Activated naive CD4-positive, alpha-beta T cell treated with anti-CD3 and anti-CD28 coated beads, Interleukin-2, amount 10 ng/mL, durations not matched to agents 7 days and 5 days (primary cell): Measurements from ENCODE around the gene FGF21.

Source experiments
- CTCF ChIA-PET: fragments of 350-600 bp; sonication (Branson Sonifier 250); formaldehyde crosslinking; loops from one replicate; lab custom pipeline; 2021; ENCODE audit warnings: antibody characterized with exemption; lab: Charles Lee
- DNase-seq: peaks from one replicate; pipeline ENCODE4 v3.0.0-alpha.2; 2020
- H3K27ac Mint-ChIP-seq: one replicate; pipeline ENCODE4 v1.8.0; 2021; ENCODE audit warnings: mild to moderate bottlenecking, moderate library complexity, mixed read lengths
- H3K27me3 Mint-ChIP-seq: one replicate; pipeline ENCODE4 v1.8.0; 2021; ENCODE audit warnings: mild to moderate bottlenecking, mixed read lengths
- H3K36me3 Mint-ChIP-seq: one replicate; pipeline ENCODE4 v1.8.0; 2021; ENCODE audit warnings: mixed read lengths
- H3K4me1 Mint-ChIP-seq: one replicate; pipeline ENCODE4 v1.8.0; 2021; ENCODE audit warnings: mixed read lengths
- H3K4me3 Mint-ChIP-seq: one replicate; pipeline ENCODE4 v1.8.0; 2021; ENCODE audit warnings: mild to moderate bottlenecking, moderate library complexity, mixed read lengths
- H3K9me3 Mint-ChIP-seq: one replicate; pipeline ENCODE4 v1.8.0; 2021; ENCODE audit warnings: mixed read lengths

The FGF21 gene

DNA sequence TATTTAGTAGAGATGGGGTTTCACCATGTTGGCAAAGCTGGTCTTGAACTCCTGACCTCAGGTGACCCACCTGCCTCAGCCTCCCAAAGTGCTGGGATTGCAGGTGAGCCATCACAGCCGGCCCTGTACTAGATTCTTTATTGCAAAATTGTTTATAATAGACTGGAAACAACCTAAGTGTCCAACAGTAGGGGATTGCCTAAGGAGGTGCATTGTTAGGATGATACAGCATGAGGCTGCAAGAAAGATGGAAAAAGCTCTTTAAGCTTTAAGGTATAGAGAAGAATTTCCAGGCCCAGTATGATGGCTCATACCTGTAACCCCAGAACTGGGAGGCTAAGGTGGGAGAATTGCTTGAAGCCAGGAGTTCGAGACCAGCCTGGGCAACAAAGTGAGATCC is 47.3 kb downstream of the FGF21 start:
- H3K27me3 Mint-ChIP-seq = no peaks in the 10 kb centered on the region
- CTCF ChIA-PET = interaction anchor here (1.2 to 1.9 kb wide), 2 partner anchors 39 to 168 kb away, joined by 5 read pairs; no protein-coding TSS in a partner anchor
- no peak overlapping the region for H3K4me3 Mint-ChIP-seq
- no peak overlapping the region for H3K27ac Mint-ChIP-seq
- DNase-seq = no peak
- peaks cover 2% of the 10 kb centered on the region for H3K4me1 Mint-ChIP-seq
- H3K36me3 Mint-ChIP-seq = no peaks in the 10 kb centered on the region
- no peaks in the 10 kb centered on the region for H3K9me3 Mint-ChIP-seq

DNA sequence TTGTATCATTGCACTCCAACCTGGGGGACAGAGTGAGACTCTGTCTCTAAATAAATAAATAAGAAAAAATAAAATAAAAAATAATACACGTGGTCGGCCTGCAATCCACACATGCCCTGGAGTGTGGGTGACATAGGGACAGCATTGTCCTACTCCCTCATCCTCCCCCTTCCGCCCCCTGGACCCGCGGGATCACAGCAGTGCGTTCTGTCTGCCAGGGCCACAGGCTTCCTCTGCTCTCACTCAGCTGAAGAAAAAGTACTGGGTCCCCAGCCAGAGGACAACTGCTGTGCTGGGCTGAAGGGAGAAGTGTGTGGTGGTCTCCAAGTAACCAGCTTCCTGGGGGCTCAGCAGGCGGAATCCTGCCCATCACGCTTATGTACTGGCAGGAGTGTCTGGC is 49.2 kb downstream of the FGF21 start:
- Mint-ChIP-seq H3K27ac (no peak overlapping the region), H3K4me1 (peaks cover 12% of the 10 kb centered on the region), H3K27me3 (no peaks in the 10 kb centered on the region), H3K9me3 (no peaks in the 10 kb centered on the region), H3K36me3 (no peaks in the 10 kb centered on the region), H3K4me3 (no peak overlapping the region)
- CTCF ChIA-PET = no interaction called here
- no peak for DNase-seq

DNA sequence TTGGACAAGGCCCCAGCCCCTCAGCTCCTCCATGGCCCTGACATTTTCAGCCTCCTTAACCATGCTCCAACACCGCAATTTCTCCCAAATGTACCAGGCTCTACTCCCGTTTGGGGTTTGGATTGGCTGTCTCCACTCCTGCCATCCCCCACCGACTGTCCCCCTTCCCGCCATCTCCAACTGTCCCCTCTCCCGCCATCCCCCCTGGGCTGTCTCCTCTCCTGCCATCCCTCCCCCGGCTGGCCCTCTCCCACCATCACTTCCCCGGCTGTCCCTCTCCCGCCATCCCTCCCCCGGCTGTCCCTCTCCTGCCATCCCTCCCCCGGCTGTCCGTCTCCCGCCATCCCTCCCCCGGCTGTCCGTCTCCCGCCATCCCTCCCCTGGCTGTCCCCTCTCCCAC is 50.1 kb downstream of the FGF21 start:
- H3K9me3 Mint-ChIP-seq = no peaks in the 10 kb centered on the region
- CTCF ChIA-PET = no interaction called here
- DNase-seq = no peak
- no peak overlapping the region for H3K27ac Mint-ChIP-seq
- H3K4me1 Mint-ChIP-seq = peaks cover 21% of the 10 kb centered on the region
- H3K4me3 Mint-ChIP-seq = no peak overlapping the region
- no peaks in the 10 kb centered on the region for H3K27me3 Mint-ChIP-seq
- no peaks in the 10 kb centered on the region for H3K36me3 Mint-ChIP-seq

DNA sequence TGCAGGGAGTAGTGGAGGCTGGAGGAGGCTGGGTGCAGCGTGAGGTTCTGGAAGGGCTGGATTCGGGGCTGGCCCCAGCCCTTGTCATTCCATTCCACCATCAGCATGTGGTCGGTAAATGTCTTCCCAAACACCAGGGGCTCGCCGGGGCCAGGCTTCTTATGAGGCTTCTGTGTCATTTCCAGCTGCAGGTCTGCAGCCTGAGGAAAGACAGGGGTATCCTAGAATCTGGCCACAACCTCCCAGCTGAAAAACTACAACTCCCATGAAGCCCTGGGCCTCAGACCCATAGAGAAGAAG is 51.1 kb downstream of the FGF21 start:
- H3K4me1 Mint-ChIP-seq = peaks cover 24% of the 10 kb centered on the region
- no peaks in the 10 kb centered on the region for H3K9me3 Mint-ChIP-seq
- no peaks in the 10 kb centered on the region for H3K27me3 Mint-ChIP-seq
- CTCF ChIA-PET = interaction anchor here (1.5 kb wide), 1 partner anchor 11 kb away, joined by 8 read pairs; no protein-coding TSS in a partner anchor
- H3K27ac Mint-ChIP-seq = no peak overlapping the region
- no peaks in the 10 kb centered on the region for H3K36me3 Mint-ChIP-seq
- H3K4me3 Mint-ChIP-seq = no peak overlapping the region
- peak; percentile 68 for DNase-seq

DNA sequence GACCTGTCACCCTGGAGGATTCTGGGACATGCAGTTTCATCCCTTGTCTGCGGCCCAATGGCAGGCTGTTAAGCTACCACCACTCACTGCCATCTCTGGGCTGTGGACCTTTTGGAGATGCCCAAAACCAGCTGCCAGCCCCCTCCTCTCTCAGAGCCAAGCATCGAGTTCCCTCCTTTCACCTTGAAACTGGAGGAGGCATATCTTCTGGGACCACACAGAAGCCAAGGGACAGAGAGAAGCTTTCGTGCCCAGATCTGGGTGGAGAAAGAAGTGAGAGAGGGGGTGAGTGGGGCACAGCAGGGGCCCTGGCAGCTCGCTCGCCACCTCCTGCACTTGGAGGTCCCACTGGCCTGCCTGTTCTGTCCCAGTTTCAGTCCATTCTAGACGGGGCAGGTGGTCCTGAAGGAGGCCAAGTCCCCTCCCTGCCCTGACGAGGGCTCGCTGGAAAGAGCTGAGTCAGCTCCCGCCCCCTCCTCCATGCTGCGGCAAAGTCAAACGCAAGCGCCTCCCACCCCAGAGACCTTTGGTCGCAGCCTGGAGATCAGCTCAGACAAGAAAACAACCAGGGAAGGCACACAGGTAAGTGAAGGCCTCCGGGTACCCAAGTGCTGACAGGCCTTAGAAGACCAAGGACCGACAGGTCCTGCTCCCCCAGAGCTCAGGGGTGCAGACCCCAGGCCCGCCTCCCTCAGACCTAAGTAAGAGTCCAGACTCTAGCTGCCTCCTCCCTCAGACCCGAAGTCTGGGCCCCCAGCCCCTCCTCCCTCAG is 51.7 kb downstream of the FGF21 start:
- H3K4me3 Mint-ChIP-seq = no peak overlapping the region
- H3K27ac Mint-ChIP-seq = no peak overlapping the region
- no peak for DNase-seq
- CTCF ChIA-PET = interaction anchor here (0.6 to 1.5 kb wide), 4 partner anchors 11 to 39 kb away, joined by 3 to 8 read pairs (median 5); no protein-coding TSS in a partner anchor
- no peaks in the 10 kb centered on the region for H3K9me3 Mint-ChIP-seq
- H3K36me3 Mint-ChIP-seq = no peaks in the 10 kb centered on the region
- H3K27me3 Mint-ChIP-seq = peaks cover 1% of the 10 kb centered on the region
- peaks cover 28% of the 10 kb centered on the region for H3K4me1 Mint-ChIP-seq

DNA sequence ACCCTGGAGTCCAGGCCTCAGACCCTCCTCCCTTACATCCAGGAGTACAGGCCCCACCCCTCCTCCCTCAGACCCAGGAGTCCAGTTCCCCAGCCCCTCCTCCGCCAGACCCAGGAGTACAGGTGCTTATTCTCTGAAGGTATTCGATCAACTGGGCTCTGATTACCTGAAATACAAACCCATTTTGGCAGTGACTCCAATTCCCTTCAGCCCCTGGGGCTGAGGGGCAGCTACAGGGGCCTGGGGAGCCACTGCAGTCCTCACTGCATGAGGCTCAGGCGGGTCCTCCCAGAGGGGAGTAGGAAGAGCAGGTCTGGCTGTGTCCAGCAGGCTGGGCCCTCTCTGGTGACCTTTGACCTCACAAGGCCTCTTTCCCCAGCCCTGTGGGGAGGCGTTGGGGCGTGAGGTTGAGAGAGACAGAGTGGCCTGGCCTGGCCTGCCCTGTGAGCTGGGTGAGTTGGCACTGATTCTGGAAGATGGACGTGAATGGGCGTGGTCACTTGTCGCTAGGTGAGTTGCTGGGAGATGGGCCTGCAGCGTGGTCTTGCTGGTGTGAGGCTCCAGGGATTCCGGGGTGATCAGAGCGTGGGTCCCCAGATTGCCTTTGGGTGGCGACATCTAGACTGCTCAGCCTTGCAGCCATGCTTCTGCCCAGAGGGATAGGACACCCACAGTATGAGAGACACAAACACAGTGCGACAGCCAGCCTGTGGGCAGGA is 52.4 kb downstream of the FGF21 start:
- CTCF ChIA-PET = interaction anchor here (0.6 to 1.5 kb wide), 5 partner anchors 12 to 38 kb away, joined by 3 to 8 read pairs (median 5); no protein-coding TSS in a partner anchor
- Mint-ChIP-seq H3K4me3 (no peak overlapping the region), H3K4me1 (peaks cover 35% of the 10 kb centered on the region), H3K9me3 (no peaks in the 10 kb centered on the region), H3K27me3 (peaks cover 9% of the 10 kb centered on the region), H3K36me3 (no peaks in the 10 kb centered on the region), H3K27ac (no peak overlapping the region)
- no peak for DNase-seq
